BJ (cell line): ENCODE results near the gene CDK5R2. TPM values are rescaled to one million over a fixed set of nuclear protein-coding genes. Genes with fewer than 3 reads are reported as not detected.

Source experiments
- CTCF ChIA-PET: fragments of 350-600 bp; formaldehyde crosslinking; extraction: SDS; loops from one replicate; lab custom pipeline; 2021; ENCODE audit warnings: antibody characterized with exemption, inconsistent platforms; lab: Yijun Ruan, JAX
- POLR2A ChIA-PET: fragments of 300-600 bp; sonication (Branson Sonifier 250); formaldehyde crosslinking; extraction: SDS; loops from one replicate; lab custom pipeline; 2021; ENCODE audit warnings: antibody characterized with exemption; lab: Charles Lee
- DNase-seq: peaks from one replicate; pipeline ENCODE4 v3.0.0-alpha.2; 2011; ENCODE audit warnings: low read depth
- H3K27me3 ChIP-seq: 2 replicates; pipeline ENCODE4 v1.6.0; 2011; ENCODE audit warnings: low read length; ENCODE audit not compliant: control insufficient read depth, insufficient read depth
- H3K36me3 ChIP-seq: 2 replicates; pipeline ENCODE4 v1.5.1; 2011; ENCODE audit warnings: low read length; ENCODE audit not compliant: control insufficient read depth, insufficient read depth
- H3K4me3 ChIP-seq: 2 replicates; pipeline ENCODE4 v1.5.1; 2011; ENCODE audit warnings: low read depth, mild to moderate bottlenecking, control low read depth, low read length
- CTCF ChIP-seq: IDR thresholded peaks from 2 replicates; pipeline ENCODE4 v1.5.1; 2011; ENCODE audit warnings: low read depth, mild to moderate bottlenecking, control low read depth, inconsistent platforms, low read length, moderate library complexity; ENCODE audit not compliant: insufficient read depth
- polyA plus RNA-seq: library from polyadenylated mRNA; depleted of rRNA; stranded (reverse); fragments of >200 nt; gene quantifications from 2 replicates; pipeline ENCODE4 v1.2.3, GENCODE V29; 2011

Gene CDK5R2
- polyA plus RNA-seq, 1 experiment: 0.02 TPM

GRCh38 chr2:219000569-219000960, 41.1 kb downstream of the CDK5R2 start:
- Histone ChIP-seq H3K4me3 (no peak overlapping the region), H3K27me3 (peaks cover 65% of the 10 kb centered on the region), H3K36me3 (no peaks in the 10 kb centered on the region)
- DNase-seq: no peak
- ChIA-PET CTCF (interaction anchor here (1.9 kb wide), 1 partner anchor 18 kb away, joined by 7 read pairs; no protein-coding TSS in a partner anchor), POLR2A (no interaction called here)
- TF ChIP-seq CTCF: no peak

DNA sequence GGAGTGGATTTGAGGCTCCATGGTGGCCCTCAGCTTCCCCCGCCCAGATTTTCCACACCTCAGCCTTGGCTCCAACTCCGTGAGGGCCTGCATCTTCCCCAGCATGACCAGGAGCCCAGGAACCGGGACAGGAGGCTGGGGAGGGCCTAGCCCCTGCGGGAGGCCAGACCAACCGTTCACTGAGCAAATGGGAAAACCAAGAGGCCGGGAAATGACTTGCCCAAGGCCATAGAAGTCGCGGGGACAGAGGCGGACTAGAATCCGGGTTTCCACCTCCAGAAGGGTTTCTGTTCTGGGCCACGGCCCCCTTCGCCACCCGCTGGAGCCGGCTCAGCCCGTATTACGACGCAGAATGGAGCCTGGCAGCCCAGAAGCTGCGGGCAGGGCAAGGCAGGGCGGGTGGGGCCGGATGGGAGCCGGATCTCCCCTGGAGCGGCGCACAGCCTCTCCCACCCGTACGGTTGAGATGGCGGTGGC, 41.7 kb downstream of the CDK5R2 start:
- CTCF ChIA-PET: interaction anchor here (0.7 to 1.9 kb wide), 5 partner anchors 9 to 57 kb away, joined by 3 to 7 read pairs (median 3); no protein-coding TSS in a partner anchor
- H3K36me3 ChIP-seq: no peaks in the 10 kb centered on the region
- H3K4me3 ChIP-seq: no peak overlapping the region
- peaks cover 63% of the 10 kb centered on the region for H3K27me3 ChIP-seq
- no peak for TF ChIP-seq CTCF
- no peak for DNase-seq
- POLR2A ChIA-PET: no interaction called here

GRCh38 chr2:219001577-219002394, 42.3 kb downstream of the CDK5R2 start:
- POLR2A ChIA-PET: no interaction called here
- CTCF ChIA-PET: interaction anchor here (0.6 to 2.9 kb wide), 9 partner anchors 9 to 111 kb away, joined by 3 to 11 read pairs (median 3); no protein-coding TSS in a partner anchor
- no peak for DNase-seq
- Histone ChIP-seq H3K27me3 (peaks cover 60% of the 10 kb centered on the region), H3K36me3 (no peaks in the 10 kb centered on the region), H3K4me3 (no peak overlapping the region)
- TF ChIP-seq CTCF: no peak

DNA sequence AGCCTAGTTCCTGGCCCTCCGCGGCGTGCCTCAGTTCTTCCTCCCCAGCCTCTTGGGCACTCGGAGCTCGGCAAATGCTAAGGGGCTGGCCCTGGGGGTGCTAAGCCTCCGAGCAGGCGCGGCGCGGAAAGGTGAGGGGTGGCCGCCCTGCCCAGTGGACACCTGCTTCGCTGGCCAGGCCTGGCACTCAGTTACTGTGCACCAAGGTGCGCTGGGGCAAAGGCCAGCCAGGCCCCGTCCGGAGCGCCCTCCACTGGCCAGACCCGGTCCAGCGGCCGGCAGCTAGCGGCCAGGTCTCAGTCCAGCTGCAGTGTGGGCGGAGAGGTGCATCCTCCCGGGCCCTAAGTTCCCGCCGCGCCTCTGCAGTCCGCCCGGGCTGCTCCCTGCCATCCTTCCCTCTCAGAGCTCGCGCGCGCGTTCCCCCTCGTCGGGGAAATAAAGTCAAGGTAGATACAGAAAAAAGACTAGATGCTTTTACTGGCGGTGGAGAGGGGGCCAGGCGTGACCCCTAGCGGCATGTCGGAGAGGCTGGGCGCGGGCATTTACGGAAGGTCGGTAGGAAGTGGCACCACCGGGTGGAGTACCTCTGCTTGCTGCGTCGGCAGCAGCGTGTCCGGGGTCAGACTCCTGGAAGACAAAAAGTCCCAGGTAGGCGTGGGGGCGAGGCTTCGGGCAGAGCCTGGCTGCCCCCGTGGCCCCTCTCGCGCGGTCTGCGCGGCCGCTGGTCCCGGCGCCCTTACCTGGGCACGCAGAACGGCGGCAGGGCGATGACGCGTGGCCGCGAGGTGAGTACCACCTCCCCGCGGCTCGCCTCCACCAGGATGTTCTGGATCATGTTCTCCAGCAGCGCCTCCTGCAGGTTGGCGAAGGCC, 43.2 kb downstream of the CDK5R2 start:
- POLR2A ChIA-PET: no interaction called here
- CTCF ChIA-PET: interaction anchor here (0.6 to 2.9 kb wide), 10 partner anchors 8 to 112 kb away, joined by 3 to 11 read pairs (median 4); no protein-coding TSS in a partner anchor
- Histone ChIP-seq H3K36me3 (no peaks in the 10 kb centered on the region), H3K4me3 (no peak overlapping the region), H3K27me3 (peaks cover 59% of the 10 kb centered on the region)
- peak; percentile 42 for TF ChIP-seq CTCF
- DNase-seq: no peak
